ENCODE measurements around the gene TAS2R31. TPM values are rescaled to one million over a fixed set of nuclear protein-coding genes. Genes with fewer than 3 reads are reported as not detected.
"Not testable (repeated sequence)": the region's sequence is repeated elsewhere in the genome, so short reads cannot be mapped to it uniquely, and the experiment has no call there.

The TAS2R31 gene
- total RNA-seq, 3 donors from 2014 or later (not counting 1 experiment from before 2014, with no cell fraction given), result 3.7 to 6.2 (median 4.0) TPM

DNA sequence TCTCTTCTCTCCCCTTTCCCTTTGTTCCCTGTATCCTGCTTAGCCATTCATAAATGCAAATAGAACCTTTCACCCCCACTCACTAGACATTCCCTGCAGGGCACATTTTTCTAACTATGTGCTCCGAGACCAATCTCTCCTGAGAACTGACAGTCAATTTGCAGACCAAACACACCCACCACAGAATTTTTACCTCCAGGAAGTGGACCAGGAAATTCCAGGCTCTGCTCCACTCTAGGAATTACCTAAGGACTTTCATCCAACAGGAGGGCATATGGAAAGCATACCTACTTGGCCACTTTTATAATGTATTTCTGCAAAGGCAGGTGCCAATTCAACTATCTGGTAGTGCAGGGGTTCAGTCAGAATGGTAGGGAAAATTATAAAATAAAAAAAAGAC lies 39.8 kb upstream of the TAS2R31 start:
- intact Hi-C loops (cut with micrococcal nuclease), result no loop called here
- ATAC-seq, result no peak
- DNase-seq, result no peak
- Histone ChIP-seq H3K4me1 (ENCODE audit: control insufficient read depth, insufficient read depth, low read length) (no peaks in the 10 kb centered on the region), H3K27ac (ENCODE audit: low read length) (no peak overlapping the region), H3K27me3 (ENCODE audit: control insufficient read depth, insufficient read depth, low read length) (no peaks in the 10 kb centered on the region), H3K36me3 (ENCODE audit: control insufficient read depth, insufficient read depth, low read length) (no peaks in the 10 kb centered on the region), H3K9me3 (ENCODE audit: control insufficient read depth, insufficient read depth, low read length) (no peaks in the 10 kb centered on the region), H3K4me3 (ENCODE audit: low read length) (no peak overlapping the region)
- Mint-ChIP-seq H3K4me3 (no peak overlapping the region), H3K27ac (no peak overlapping the region), H3K36me3 (no peaks in the 10 kb centered on the region), H3K9me3 (no peaks in the 10 kb centered on the region), H3K4me1 (peaks cover 23 to 31% of the 10 kb centered on the region in 2 donors), H3K27me3 (ENCODE audit: low read depth in 2 of 2) (no peaks in the 10 kb centered on the region)
- TF ChIP-seq, protein P1, sequence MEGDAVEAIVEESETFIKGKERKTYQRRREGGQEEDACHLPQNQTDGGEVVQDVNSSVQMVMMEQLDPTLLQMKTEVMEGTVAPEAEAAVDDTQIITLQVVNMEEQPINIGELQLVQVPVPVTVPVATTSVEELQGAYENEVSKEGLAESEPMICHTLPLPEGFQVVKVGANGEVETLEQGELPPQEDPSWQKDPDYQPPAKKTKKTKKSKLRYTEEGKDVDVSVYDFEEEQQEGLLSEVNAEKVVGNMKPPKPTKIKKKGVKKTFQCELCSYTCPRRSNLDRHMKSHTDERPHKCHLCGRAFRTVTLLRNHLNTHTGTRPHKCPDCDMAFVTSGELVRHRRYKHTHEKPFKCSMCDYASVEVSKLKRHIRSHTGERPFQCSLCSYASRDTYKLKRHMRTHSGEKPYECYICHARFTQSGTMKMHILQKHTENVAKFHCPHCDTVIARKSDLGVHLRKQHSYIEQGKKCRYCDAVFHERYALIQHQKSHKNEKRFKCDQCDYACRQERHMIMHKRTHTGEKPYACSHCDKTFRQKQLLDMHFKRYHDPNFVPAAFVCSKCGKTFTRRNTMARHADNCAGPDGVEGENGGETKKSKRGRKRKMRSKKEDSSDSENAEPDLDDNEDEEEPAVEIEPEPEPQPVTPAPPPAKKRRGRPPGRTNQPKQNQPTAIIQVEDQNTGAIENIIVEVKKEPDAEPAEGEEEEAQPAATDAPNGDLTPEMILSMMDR (IDR thresholded peaks at IDR 0.05), result no peak
- 0% methylated on average over 1 of the region's 1 CpG for WGBS (ENCODE audit: insufficient coverage)

DNA sequence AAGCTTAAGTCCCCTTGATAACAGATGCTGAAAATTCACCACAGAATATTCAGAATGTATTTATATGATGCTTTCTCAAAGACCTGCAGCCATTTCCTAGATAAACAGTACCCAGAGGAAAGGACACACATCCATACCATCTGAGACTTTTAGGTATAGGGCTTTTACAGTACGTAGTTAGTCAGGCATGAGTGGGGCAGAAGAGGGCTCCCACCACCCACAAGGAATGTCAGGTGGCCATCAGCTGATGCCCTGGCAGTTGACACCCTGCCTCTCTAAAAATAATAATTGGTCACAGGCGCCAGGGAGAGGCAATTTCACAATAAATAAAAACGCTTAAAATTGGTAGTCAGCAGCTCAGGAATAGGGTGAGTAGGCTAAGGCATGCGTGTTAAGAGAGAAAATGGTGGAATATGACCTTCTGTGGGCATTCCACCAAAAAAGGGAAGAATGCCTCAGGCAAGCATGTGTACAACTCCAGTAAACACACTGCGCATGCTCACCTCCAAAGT lies 38.7 kb upstream of the TAS2R31 start:
- H3K4me3 ChIP-seq (ENCODE audit: low read length), result no peak overlapping the region
- intact Hi-C loops (cut with micrococcal nuclease), result no loop called here
- H3K36me3 ChIP-seq (ENCODE audit: control insufficient read depth, insufficient read depth, low read length), result no peaks in the 10 kb centered on the region
- peaks cover 23 to 32% of the 10 kb centered on the region in 2 donors for H3K4me1 Mint-ChIP-seq
- no peak for DNase-seq
- H3K27me3 ChIP-seq (ENCODE audit: control insufficient read depth, insufficient read depth, low read length), result no peaks in the 10 kb centered on the region
- no peaks in the 10 kb centered on the region for H3K27me3 Mint-ChIP-seq (ENCODE audit: low read depth in 2 of 2)
- H3K36me3 Mint-ChIP-seq, result no peaks in the 10 kb centered on the region
- no peak overlapping the region for H3K27ac Mint-ChIP-seq
- H3K27ac ChIP-seq (ENCODE audit: low read length), result no peak overlapping the region
- H3K9me3 ChIP-seq (ENCODE audit: control insufficient read depth, insufficient read depth, low read length), result no peaks in the 10 kb centered on the region
- H3K9me3 Mint-ChIP-seq, result no peaks in the 10 kb centered on the region
- TF ChIP-seq, protein P1 (IDR thresholded peaks at IDR 0.05), result no peak
- H3K4me1 ChIP-seq (ENCODE audit: control insufficient read depth, insufficient read depth, low read length), result no peaks in the 10 kb centered on the region
- WGBS (ENCODE audit: insufficient coverage), result 75% methylated on average over 4 of the region's 5 CpGs
- ATAC-seq, result no peak
- no peak overlapping the region for H3K4me3 Mint-ChIP-seq

DNA sequence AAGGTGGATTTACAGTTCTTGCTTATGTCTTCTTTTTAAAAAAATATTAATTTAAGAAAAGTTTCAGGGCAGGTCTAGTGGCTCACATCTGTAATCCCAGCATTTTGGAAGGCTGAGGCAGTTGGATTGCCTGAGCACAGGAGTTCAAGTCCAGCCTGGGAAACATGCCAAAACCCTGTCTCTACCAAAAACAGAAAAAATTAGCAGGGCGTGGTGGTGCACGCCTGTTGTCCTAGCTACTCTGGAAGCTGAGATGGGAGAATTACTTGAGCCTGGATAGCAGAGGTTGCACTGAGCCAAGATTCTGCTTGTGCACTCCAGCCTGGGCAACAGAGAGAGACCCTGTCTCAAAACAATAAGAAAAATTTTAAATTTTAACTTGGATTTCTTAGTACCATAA lies 36.3 kb upstream of the TAS2R31 start:
- TF ChIP-seq, protein P1 (IDR thresholded peaks at IDR 0.05), result no peak
- H3K27me3 ChIP-seq (ENCODE audit: control insufficient read depth, insufficient read depth, low read length), result no peaks in the 10 kb centered on the region
- no peak overlapping the region for H3K4me3 ChIP-seq (ENCODE audit: low read length)
- ATAC-seq (no peak), DNase-seq (no peak)
- no peaks in the 10 kb centered on the region for H3K27me3 Mint-ChIP-seq (ENCODE audit: low read depth in 2 of 2)
- H3K27ac Mint-ChIP-seq, result no peak overlapping the region
- no peaks in the 10 kb centered on the region for H3K4me1 ChIP-seq (ENCODE audit: control insufficient read depth, insufficient read depth, low read length)
- H3K9me3 Mint-ChIP-seq, result no peaks in the 10 kb centered on the region
- no peaks in the 10 kb centered on the region for H3K9me3 ChIP-seq (ENCODE audit: control insufficient read depth, insufficient read depth, low read length)
- intact Hi-C loops (cut with micrococcal nuclease), result no loop called here
- no peak overlapping the region for H3K27ac ChIP-seq (ENCODE audit: low read length)
- peaks cover 15 to 27% of the 10 kb centered on the region in 2 donors for H3K4me1 Mint-ChIP-seq
- no peaks in the 10 kb centered on the region for H3K36me3 ChIP-seq (ENCODE audit: control insufficient read depth, insufficient read depth, low read length)
- WGBS (ENCODE audit: insufficient coverage), result 50% methylated on average over 2 of the region's 2 CpGs
- H3K4me3 Mint-ChIP-seq, result no peak overlapping the region
- H3K36me3 Mint-ChIP-seq, result no peaks in the 10 kb centered on the region

DNA sequence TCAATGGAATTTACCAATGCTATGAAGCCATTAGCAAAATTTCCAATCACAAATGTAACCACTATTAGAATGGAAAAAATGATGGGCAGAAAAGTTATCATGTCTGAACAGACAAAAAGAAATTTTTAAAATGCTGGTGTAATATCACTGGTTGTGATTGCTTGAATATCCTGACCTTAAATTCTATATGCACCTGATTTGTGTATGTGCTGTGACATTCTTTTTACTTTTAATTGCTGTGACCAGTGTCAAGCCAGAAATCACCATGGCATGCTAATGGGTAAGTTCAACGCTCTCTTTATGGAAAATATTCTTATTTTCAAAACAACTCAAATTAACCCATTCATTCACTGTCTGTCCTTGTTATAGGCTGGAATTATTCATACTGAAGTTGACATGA lies 31.0 kb upstream of the TAS2R31 start, which contains the start of gene TAS2R46:
TSS of gene TAS2R46 (minus strand) at position 101 of the 400 bp plus-strand sequence. CDS start at position 101, 0 bp downstream.
- H3K36me3 Mint-ChIP-seq; H3K27me3 ChIP-seq (ENCODE audit: control insufficient read depth, insufficient read depth, low read length); H3K27ac ChIP-seq (ENCODE audit: low read length); H3K4me3 ChIP-seq (ENCODE audit: low read length); H3K4me1 ChIP-seq (ENCODE audit: control insufficient read depth, insufficient read depth, low read length); H3K4me3 Mint-ChIP-seq; H3K9me3 ChIP-seq (ENCODE audit: control insufficient read depth, insufficient read depth, low read length); H3K27me3 Mint-ChIP-seq (ENCODE audit: low read depth in 2 of 2); H3K36me3 ChIP-seq (ENCODE audit: control insufficient read depth, insufficient read depth, low read length); H3K9me3 Mint-ChIP-seq; ATAC-seq; intact Hi-C loops (cut with micrococcal nuclease); DNase-seq: not testable (repeated sequence)
- WGBS (ENCODE audit: insufficient coverage), result no CpG with 5 or more reads among the region's 1 CpG
- peak within 1 kb of the TSS in 1 of 2 donors; percentile 5 for H3K27ac Mint-ChIP-seq
- peaks cover 20 to 34% of the 10 kb centered on the region in 2 donors for H3K4me1 Mint-ChIP-seq
